ENCODE data around the gene BRD3OS.

The BRD3OS gene

GRCh38 chr9:134052491-134052890, 27.2 kb downstream of the BRD3OS start:
- Histone ChIP-seq H3K4me1 (ENCODE audit: insufficient read depth, low read length) (no peaks in the 10 kb centered on the region), H2AFZ (ENCODE audit: low read depth, low read length) (no peak overlapping the region), H4K20me1 (ENCODE audit: insufficient read depth, low read length) (peaks cover 72% of the 10 kb centered on the region), H3K9ac (ENCODE audit: low read depth, low read length) (no peak overlapping the region), H3K4me2 (ENCODE audit: insufficient read depth, low read length) (no peak overlapping the region), H3K4me3 (ENCODE audit: low read depth in 1 of 2, low read length in 2 of 2) (no peak overlapping the region), H3K27ac (ENCODE audit: low read length) (no peak overlapping the region), H3K9me3 (ENCODE audit: insufficient read depth, low read length, severe bottlenecking) (no peaks in the 10 kb centered on the region), H3K36me3 (ENCODE audit: insufficient read depth, low read length) (peaks cover 71% of the 10 kb centered on the region), H3K27me3 (ENCODE audit: insufficient read depth, low read length, poor library complexity) (no peaks in the 10 kb centered on the region), H3K79me2 (ENCODE audit: insufficient read depth, low read length) (peaks cover 52% of the 10 kb centered on the region)
- TF ChIP-seq, protein P1, sequence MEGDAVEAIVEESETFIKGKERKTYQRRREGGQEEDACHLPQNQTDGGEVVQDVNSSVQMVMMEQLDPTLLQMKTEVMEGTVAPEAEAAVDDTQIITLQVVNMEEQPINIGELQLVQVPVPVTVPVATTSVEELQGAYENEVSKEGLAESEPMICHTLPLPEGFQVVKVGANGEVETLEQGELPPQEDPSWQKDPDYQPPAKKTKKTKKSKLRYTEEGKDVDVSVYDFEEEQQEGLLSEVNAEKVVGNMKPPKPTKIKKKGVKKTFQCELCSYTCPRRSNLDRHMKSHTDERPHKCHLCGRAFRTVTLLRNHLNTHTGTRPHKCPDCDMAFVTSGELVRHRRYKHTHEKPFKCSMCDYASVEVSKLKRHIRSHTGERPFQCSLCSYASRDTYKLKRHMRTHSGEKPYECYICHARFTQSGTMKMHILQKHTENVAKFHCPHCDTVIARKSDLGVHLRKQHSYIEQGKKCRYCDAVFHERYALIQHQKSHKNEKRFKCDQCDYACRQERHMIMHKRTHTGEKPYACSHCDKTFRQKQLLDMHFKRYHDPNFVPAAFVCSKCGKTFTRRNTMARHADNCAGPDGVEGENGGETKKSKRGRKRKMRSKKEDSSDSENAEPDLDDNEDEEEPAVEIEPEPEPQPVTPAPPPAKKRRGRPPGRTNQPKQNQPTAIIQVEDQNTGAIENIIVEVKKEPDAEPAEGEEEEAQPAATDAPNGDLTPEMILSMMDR (IDR thresholded peaks at IDR 0.05; ENCODE audit: borderline replicate concordance, extremely low read depth, low read length, poor library complexity, severe bottlenecking), result no peak
- TF ChIP-seq EZH2 (IDR thresholded peaks at IDR 0.05; ENCODE audit: borderline replicate concordance, low read depth, low read length, severe bottlenecking), result no peak
- no peak for ATAC-seq (ENCODE audit: insufficient read depth, low read depth)
- no peak for DNase-seq

DNA sequence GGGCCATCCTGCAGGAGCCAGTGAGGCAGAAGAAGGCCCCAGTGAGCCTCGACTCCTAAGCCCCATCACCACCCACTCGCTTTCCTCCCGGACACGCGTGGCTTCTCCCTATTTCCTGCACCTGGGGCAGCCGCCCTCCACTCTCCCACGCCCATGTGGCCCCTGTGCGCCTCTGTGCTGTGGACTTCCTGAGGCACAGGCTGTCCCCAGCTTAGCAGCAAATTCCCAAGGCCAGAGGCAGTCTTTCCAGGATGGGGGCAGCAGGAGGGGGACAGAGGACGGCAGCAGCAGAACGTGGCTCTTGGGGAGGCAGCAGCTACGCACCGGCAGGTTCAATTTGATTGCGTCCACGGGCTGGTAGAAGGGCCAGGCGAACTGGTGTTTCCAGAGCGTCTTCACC, 27.7 kb downstream of the BRD3OS start:
- H2AFZ ChIP-seq (ENCODE audit: low read depth, low read length), result no peak overlapping the region
- H4K20me1 ChIP-seq (ENCODE audit: insufficient read depth, low read length), result peaks cover 77% of the 10 kb centered on the region
- H3K9ac ChIP-seq (ENCODE audit: low read depth, low read length), result no peak overlapping the region
- no peak for DNase-seq
- H3K4me2 ChIP-seq (ENCODE audit: insufficient read depth, low read length), result no peak overlapping the region
- H3K4me1 ChIP-seq (ENCODE audit: insufficient read depth, low read length), result no peaks in the 10 kb centered on the region
- no peaks in the 10 kb centered on the region for H3K9me3 ChIP-seq (ENCODE audit: insufficient read depth, low read length, severe bottlenecking)
- H3K27ac ChIP-seq (ENCODE audit: low read length), result no peak overlapping the region
- no peak overlapping the region for H3K4me3 ChIP-seq (ENCODE audit: low read depth in 1 of 2, low read length in 2 of 2)
- TF ChIP-seq, protein P1 (IDR thresholded peaks at IDR 0.05; ENCODE audit: borderline replicate concordance, extremely low read depth, low read length, poor library complexity, severe bottlenecking), result no peak
- no peak for TF ChIP-seq EZH2 (IDR thresholded peaks at IDR 0.05; ENCODE audit: borderline replicate concordance, low read depth, low read length, severe bottlenecking)
- no peak for ATAC-seq (ENCODE audit: insufficient read depth, low read depth)
- H3K79me2 ChIP-seq (ENCODE audit: insufficient read depth, low read length), result peaks cover 57% of the 10 kb centered on the region
- no peaks in the 10 kb centered on the region for H3K27me3 ChIP-seq (ENCODE audit: insufficient read depth, low read length, poor library complexity)
- H3K36me3 ChIP-seq (ENCODE audit: insufficient read depth, low read length), result peaks cover 67% of the 10 kb centered on the region

DNA sequence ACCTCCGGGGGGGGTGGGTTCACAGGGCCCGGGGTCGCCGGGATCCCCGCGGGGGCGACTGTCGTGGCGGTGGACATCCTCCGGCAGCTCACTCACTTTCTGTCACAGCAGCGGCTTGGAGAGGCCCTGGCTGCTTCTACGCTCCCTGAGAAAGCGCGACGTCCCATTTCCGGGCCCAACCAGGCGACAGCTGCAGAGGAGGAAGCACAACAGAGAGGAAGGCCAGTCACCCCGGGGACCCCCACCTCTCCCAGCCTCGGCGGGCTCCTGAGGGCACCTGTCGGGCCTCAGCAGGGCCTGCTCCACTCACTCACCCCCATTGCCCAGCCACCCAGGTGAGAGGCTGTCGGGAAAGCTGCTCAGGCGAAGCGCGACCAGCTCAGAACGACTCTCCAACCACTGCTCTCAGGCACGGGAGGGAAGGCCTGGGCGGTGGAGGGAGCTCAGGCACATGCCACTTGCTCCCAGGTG, 28.2 kb downstream of the BRD3OS start:
- no peaks in the 10 kb centered on the region for H3K9me3 ChIP-seq (ENCODE audit: insufficient read depth, low read length, severe bottlenecking)
- TF ChIP-seq, protein P1 (IDR thresholded peaks at IDR 0.05; ENCODE audit: borderline replicate concordance, extremely low read depth, low read length, poor library complexity, severe bottlenecking), result no peak
- TF ChIP-seq EZH2 (IDR thresholded peaks at IDR 0.05; ENCODE audit: borderline replicate concordance, low read depth, low read length, severe bottlenecking), result no peak
- no peak overlapping the region for H3K4me3 ChIP-seq (ENCODE audit: low read depth in 1 of 2, low read length in 2 of 2)
- peaks cover 62% of the 10 kb centered on the region for H3K36me3 ChIP-seq (ENCODE audit: insufficient read depth, low read length)
- no peak overlapping the region for H3K27ac ChIP-seq (ENCODE audit: low read length)
- H3K9ac ChIP-seq (ENCODE audit: low read depth, low read length), result no peak overlapping the region
- ATAC-seq (ENCODE audit: insufficient read depth, low read depth), result no peak
- H3K79me2 ChIP-seq (ENCODE audit: insufficient read depth, low read length), result peaks cover 62% of the 10 kb centered on the region
- no peak for DNase-seq
- no peaks in the 10 kb centered on the region for H3K4me1 ChIP-seq (ENCODE audit: insufficient read depth, low read length)
- no peak overlapping the region for H3K4me2 ChIP-seq (ENCODE audit: insufficient read depth, low read length)
- H3K27me3 ChIP-seq (ENCODE audit: insufficient read depth, low read length, poor library complexity), result no peaks in the 10 kb centered on the region
- H2AFZ ChIP-seq (ENCODE audit: low read depth, low read length), result no peak overlapping the region
- peaks cover 79% of the 10 kb centered on the region for H4K20me1 ChIP-seq (ENCODE audit: insufficient read depth, low read length)
